H1 (cell line): ENCODE data around the gene PTMA. TPM values are rescaled to one million over a fixed set of nuclear protein-coding genes. Genes with fewer than 3 reads are reported as not detected.
A peak's percentile ranks its signal among the peaks of the same experiment; 100 is the strongest.

Experiments used
- CHD1 ChIP-seq: IDR thresholded peaks from 2 replicates; pipeline ENCODE4 v1.6.1; 2012; ENCODE audit warnings: low read depth, low read length, improper control_type of control experiment
- EP300 ChIP-seq, 2 experiments: IDR thresholded peaks; 1 replicate in 1 of 2; 2 replicates in 1 of 2; pipeline ENCODE4 v1.6.1; 2011 to 2012; ENCODE audit warnings: low read depth in 2 of 2, low read length in 2 of 2, mild to moderate bottlenecking in 2 of 2, borderline replicate concordance in 1 of 2, inconsistent platforms in 1 of 2, moderate library complexity in 1 of 2
- GABPA ChIP-seq: IDR thresholded peaks from 2 replicates; pipeline ENCODE4 v1.6.1; 2011; ENCODE audit warnings: mild to moderate bottlenecking, low read length, moderate library complexity, borderline replicate concordance; ENCODE audit not compliant: insufficient read depth
- SP4 ChIP-seq: IDR thresholded peaks from 2 replicates; pipeline ENCODE4 v1.6.1; 2012; ENCODE audit warnings: low read length, inconsistent platforms
- TEAD4 ChIP-seq: IDR thresholded peaks from 2 replicates; pipeline ENCODE4 v1.6.1; 2012; ENCODE audit warnings: low read depth, low read length, inconsistent platforms, mixed read lengths
- polyA plus RNA-seq, 7 experiments: library from polyadenylated mRNA; depleted of rRNA in 3 of 7; stranded (reverse) in 5 of 7; unstranded in 2 of 7; fragments of >200 nt in 5 of 7; fragments of 200-250 nt in 2 of 7; gene quantifications; 1 replicate in 5 of 7; 2 replicates in 1 of 7; 4 replicates in 1 of 7; pipeline versions ENCODE4 v1.2.1 to v1.2.3, GENCODE V29; 2011 to 2013; ENCODE audit warnings: missing spikeins in 2 of 7, mixed read lengths in 2 of 7
- total RNA-seq: library from RNA; stranded (reverse); fragmentation: NEBNext Ultra II Directional; extraction: Animal tissue kit (Norgen Biotek cat#: 25700); gene quantifications from 2 replicates; pipeline ENCODE4 v1.2.1, GENCODE V29; 2021
- TF ChIP-seq, protein P1 (sequence below), 3 experiments: IDR thresholded peaks; 1 replicate in 2 of 3; 2 replicates in 1 of 3; pipeline versions ENCODE4 v1.5.1 to v1.6.1; 2011; ENCODE audit warnings: low read length in 3 of 3, mild to moderate bottlenecking in 3 of 3, inconsistent platforms in 2 of 3, low read depth in 1 of 3, moderate library complexity in 1 of 3; ENCODE audit not compliant: insufficient read depth in 1 of 3; ENCODE audit errors: control extremely low read depth in 1 of 3
- TF ChIP-seq, protein P2 (sequence below): fragments of 300-600 bp; sonication (generic); IDR thresholded peaks from 2 replicates; pipeline ENCODE4 v1.7.1; 2012; ENCODE audit warnings: low read length, moderate library complexity, mild to moderate bottlenecking, inconsistent platforms; ENCODE audit not compliant: insufficient replicate concordance

Gene PTMA
- total and polyA plus RNA-seq, 2 of the 8 experiments (the other 6 are each of a cell fraction or from before 2014, with no cell fraction given), result 683 to 2,680 TPM

DNA sequence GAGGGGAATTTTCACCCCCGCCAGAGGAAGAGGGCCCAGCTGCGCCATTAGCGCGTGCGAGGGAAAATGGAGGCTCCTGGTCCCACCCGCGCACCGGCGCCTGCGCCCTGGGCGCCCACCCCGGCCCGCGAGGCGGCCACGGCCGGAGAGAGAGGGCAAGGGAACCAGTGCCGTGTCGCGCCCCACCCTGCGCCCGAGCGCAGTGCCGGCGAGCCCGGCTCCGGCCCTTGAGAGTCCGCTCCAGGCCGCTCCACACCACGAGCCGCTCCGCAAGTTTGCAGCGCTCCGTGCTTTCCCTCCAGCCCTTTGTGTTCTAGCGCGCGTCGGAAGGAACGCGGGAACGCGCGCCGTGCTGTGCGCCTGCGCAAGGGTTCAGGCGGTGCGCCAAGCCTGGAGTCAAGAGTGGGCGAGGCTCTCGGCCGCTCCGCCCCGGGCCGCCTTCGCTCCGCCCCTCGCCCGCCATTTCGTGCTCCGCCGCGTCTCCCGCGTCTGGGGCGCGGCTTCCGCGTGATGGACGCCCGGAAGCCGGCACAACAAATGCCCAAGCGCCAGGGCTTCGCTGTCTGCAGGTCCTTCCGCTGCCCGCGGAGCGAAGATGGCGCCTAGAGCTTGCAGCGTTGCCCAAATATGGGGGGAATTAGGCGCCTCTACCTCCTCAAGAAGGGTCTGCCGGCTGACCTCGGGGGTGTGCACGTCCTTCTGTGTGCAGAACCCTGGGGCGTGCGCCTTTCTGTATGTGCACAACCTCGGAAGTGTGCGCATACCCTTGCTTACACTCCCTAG, 46.1 kb upstream of the PTMA start (continued):
- TF ChIP-seq, protein P1, sequence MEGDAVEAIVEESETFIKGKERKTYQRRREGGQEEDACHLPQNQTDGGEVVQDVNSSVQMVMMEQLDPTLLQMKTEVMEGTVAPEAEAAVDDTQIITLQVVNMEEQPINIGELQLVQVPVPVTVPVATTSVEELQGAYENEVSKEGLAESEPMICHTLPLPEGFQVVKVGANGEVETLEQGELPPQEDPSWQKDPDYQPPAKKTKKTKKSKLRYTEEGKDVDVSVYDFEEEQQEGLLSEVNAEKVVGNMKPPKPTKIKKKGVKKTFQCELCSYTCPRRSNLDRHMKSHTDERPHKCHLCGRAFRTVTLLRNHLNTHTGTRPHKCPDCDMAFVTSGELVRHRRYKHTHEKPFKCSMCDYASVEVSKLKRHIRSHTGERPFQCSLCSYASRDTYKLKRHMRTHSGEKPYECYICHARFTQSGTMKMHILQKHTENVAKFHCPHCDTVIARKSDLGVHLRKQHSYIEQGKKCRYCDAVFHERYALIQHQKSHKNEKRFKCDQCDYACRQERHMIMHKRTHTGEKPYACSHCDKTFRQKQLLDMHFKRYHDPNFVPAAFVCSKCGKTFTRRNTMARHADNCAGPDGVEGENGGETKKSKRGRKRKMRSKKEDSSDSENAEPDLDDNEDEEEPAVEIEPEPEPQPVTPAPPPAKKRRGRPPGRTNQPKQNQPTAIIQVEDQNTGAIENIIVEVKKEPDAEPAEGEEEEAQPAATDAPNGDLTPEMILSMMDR (IDR thresholded peaks at IDR 0.05; ENCODE audit: control extremely low read depth in 1 of 3, insufficient read depth in 1 of 3, low read depth in 1 of 3, low read length in 3 of 3), result 0 out of 4 replicates have a peak, but pooled peaks of 1 of the 3 experiments have one; percentile 5
- peak; percentile 93 for TF ChIP-seq SP4
- TF ChIP-seq, protein P2, sequence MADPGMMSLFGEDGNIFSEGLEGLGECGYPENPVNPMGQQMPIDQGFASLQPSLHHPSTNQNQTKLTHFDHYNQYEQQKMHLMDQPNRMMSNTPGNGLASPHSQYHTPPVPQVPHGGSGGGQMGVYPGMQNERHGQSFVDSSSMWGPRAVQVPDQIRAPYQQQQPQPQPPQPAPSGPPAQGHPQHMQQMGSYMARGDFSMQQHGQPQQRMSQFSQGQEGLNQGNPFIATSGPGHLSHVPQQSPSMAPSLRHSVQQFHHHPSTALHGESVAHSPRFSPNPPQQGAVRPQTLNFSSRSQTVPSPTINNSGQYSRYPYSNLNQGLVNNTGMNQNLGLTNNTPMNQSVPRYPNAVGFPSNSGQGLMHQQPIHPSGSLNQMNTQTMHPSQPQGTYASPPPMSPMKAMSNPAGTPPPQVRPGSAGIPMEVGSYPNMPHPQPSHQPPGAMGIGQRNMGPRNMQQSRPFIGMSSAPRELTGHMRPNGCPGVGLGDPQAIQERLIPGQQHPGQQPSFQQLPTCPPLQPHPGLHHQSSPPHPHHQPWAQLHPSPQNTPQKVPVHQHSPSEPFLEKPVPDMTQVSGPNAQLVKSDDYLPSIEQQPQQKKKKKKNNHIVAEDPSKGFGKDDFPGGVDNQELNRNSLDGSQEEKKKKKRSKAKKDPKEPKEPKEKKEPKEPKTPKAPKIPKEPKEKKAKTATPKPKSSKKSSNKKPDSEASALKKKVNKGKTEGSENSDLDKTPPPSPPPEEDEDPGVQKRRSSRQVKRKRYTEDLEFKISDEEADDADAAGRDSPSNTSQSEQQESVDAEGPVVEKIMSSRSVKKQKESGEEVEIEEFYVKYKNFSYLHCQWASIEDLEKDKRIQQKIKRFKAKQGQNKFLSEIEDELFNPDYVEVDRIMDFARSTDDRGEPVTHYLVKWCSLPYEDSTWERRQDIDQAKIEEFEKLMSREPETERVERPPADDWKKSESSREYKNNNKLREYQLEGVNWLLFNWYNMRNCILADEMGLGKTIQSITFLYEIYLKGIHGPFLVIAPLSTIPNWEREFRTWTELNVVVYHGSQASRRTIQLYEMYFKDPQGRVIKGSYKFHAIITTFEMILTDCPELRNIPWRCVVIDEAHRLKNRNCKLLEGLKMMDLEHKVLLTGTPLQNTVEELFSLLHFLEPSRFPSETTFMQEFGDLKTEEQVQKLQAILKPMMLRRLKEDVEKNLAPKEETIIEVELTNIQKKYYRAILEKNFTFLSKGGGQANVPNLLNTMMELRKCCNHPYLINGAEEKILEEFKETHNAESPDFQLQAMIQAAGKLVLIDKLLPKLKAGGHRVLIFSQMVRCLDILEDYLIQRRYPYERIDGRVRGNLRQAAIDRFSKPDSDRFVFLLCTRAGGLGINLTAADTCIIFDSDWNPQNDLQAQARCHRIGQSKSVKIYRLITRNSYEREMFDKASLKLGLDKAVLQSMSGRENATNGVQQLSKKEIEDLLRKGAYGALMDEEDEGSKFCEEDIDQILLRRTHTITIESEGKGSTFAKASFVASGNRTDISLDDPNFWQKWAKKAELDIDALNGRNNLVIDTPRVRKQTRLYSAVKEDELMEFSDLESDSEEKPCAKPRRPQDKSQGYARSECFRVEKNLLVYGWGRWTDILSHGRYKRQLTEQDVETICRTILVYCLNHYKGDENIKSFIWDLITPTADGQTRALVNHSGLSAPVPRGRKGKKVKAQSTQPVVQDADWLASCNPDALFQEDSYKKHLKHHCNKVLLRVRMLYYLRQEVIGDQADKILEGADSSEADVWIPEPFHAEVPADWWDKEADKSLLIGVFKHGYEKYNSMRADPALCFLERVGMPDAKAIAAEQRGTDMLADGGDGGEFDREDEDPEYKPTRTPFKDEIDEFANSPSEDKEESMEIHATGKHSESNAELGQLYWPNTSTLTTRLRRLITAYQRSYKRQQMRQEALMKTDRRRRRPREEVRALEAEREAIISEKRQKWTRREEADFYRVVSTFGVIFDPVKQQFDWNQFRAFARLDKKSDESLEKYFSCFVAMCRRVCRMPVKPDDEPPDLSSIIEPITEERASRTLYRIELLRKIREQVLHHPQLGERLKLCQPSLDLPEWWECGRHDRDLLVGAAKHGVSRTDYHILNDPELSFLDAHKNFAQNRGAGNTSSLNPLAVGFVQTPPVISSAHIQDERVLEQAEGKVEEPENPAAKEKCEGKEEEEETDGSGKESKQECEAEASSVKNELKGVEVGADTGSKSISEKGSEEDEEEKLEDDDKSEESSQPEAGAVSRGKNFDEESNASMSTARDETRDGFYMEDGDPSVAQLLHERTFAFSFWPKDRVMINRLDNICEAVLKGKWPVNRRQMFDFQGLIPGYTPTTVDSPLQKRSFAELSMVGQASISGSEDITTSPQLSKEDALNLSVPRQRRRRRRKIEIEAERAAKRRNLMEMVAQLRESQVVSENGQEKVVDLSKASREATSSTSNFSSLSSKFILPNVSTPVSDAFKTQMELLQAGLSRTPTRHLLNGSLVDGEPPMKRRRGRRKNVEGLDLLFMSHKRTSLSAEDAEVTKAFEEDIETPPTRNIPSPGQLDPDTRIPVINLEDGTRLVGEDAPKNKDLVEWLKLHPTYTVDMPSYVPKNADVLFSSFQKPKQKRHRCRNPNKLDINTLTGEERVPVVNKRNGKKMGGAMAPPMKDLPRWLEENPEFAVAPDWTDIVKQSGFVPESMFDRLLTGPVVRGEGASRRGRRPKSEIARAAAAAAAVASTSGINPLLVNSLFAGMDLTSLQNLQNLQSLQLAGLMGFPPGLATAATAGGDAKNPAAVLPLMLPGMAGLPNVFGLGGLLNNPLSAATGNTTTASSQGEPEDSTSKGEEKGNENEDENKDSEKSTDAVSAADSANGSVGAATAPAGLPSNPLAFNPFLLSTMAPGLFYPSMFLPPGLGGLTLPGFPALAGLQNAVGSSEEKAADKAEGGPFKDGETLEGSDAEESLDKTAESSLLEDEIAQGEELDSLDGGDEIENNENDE, result no peak
- no peak for TF ChIP-seq CHD1
- TF ChIP-seq EP300 (IDR thresholded peaks at IDR 0.05; ENCODE audit: borderline replicate concordance in 1 of 2, low read depth in 2 of 2, low read length in 2 of 2), result peak; percentile 42 to 63; a peak in 1 of 3 replicates
- peak; percentile 72 for TF ChIP-seq TEAD4
- peak; percentile 64; the same call in 1 of the 2 replicates for TF ChIP-seq GABPA
